B cell (primary cell): ENCODE measurements around the gene DLST. TPM values are rescaled to one million over a fixed set of nuclear protein-coding genes. Genes with fewer than 3 reads are reported as not detected.

ENCODE experiments used
- ATAC-seq: fragments of 200-7000 bp; cut with Tn5 transposase; one replicate; pipeline ENCODE4 v1.10.0; 2021; ENCODE audit warnings: low read depth, mild to moderate bottlenecking, moderate number of reproducible peaks, moderate library complexity
- CTCF ChIA-PET: fragments of 350-600 bp; sonication (Branson Sonifier 250); formaldehyde crosslinking; loops from one replicate; lab custom pipeline; 2021; ENCODE audit warnings: antibody characterized with exemption, inconsistent platforms; lab: Charles Lee
- POLR2A ChIA-PET: fragments of 350-600 bp; sonication (Branson Sonifier 250); formaldehyde crosslinking; loops from one replicate; lab custom pipeline; 2021; ENCODE audit warnings: antibody characterized with exemption; lab: Charles Lee
- DNase-seq: peaks from one replicate; pipeline ENCODE4 v3.0.0; 2013
- H2AFZ ChIP-seq: 2 replicates; pipeline ENCODE4 v1.6.1; 2012; ENCODE audit warnings: mild to moderate bottlenecking, low read depth, low read length; ENCODE audit not compliant: insufficient read depth, poor library complexity, severe bottlenecking
- H3K27ac ChIP-seq, 2 donors: 1 replicate in 1 of 2; 2 replicates in 1 of 2; pipeline ENCODE4 v1.5.1; 2012 to 2013; ENCODE audit warnings: low read length in 2 of 2, mild to moderate bottlenecking in 2 of 2, moderate library complexity in 1 of 2
- H3K27me3 ChIP-seq, 4 experiments: fragments of 200-600 bp in 1 of 4; sonication (generic) in 1 of 4; replicated peaks in 1 of 4; 1 replicate in 2 of 4; 2 replicates in 2 of 4; pipeline versions ENCODE4 v1.6.1 to v1.7.0; 2013 to 2016; ENCODE audit warnings: low read length in 3 of 4, mild to moderate bottlenecking in 2 of 4, mixed read lengths in 1 of 4, moderate library complexity in 1 of 4; ENCODE audit not compliant: insufficient read depth in 4 of 4, control insufficient read depth in 3 of 4; ENCODE audit errors: control extremely low read depth in 1 of 4
- H3K36me3 ChIP-seq, 2 experiments: replicated peaks in 1 of 2; 1 replicate in 1 of 2; 2 replicates in 1 of 2; pipeline versions ENCODE4 v1.6.1 to v1.7.1; 2013; ENCODE audit warnings: low read length in 1 of 2; ENCODE audit not compliant: insufficient read depth in 2 of 2, control insufficient read depth in 1 of 2; ENCODE audit errors: control extremely low read depth in 1 of 2, extremely low read depth in 1 of 2
- H3K4me1 ChIP-seq, 2 donors: fragments of 200-600 bp in 1 of 2; sonication (generic) in 1 of 2; 1 replicate in 1 of 2; 2 replicates in 1 of 2; pipeline versions ENCODE4 v1.5.1 to v1.6.1; 2013 to 2017; ENCODE audit warnings: low read length in 2 of 2; ENCODE audit not compliant: control insufficient read depth in 2 of 2, insufficient read depth in 2 of 2
- H3K4me2 ChIP-seq: replicated peaks from 2 replicates; pipeline ENCODE3; 2012; ENCODE audit warnings: mild to moderate bottlenecking, low read depth, low read length; ENCODE audit not compliant: poor library complexity, severe bottlenecking
- H3K4me3 ChIP-seq, 5 experiments: fragments of 200-600 bp in 1 of 5; sonication (generic) in 1 of 5; 1 replicate in 3 of 5; 2 replicates in 2 of 5; pipeline versions ENCODE4 v1.5.1 to v1.7.0; 2011 to 2016; ENCODE audit warnings: low read length in 4 of 5, mild to moderate bottlenecking in 4 of 5, low read depth in 2 of 5, control low read depth in 1 of 5, moderate library complexity in 1 of 5; ENCODE audit not compliant: insufficient read depth in 1 of 5; ENCODE audit errors: control extremely low read depth in 1 of 5, extremely low read depth in 1 of 5
- H3K79me2 ChIP-seq: fragments of 200-600 bp; sonication (generic); one replicate; pipeline ENCODE4 v1.6.0; 2016; ENCODE audit warnings: low read length; ENCODE audit not compliant: control insufficient read depth, insufficient read depth
- H3K9ac ChIP-seq: fragments of 200-600 bp; sonication (generic); 2 replicates; pipeline ENCODE4 v1.6.1; 2017; ENCODE audit warnings: mild to moderate bottlenecking, low read length, moderate library complexity
- H3K9me3 ChIP-seq, 3 donors: one replicate each; pipeline versions ENCODE4 v1.6.1 to v1.7.1; 2013; ENCODE audit warnings: low read length in 2 of 3; ENCODE audit not compliant: control insufficient read depth in 2 of 3, insufficient read depth in 1 of 3; ENCODE audit errors: control extremely low read depth in 1 of 3
- H4K20me1 ChIP-seq: 2 replicates; pipeline ENCODE4 v1.6.0; 2012; ENCODE audit warnings: mild to moderate bottlenecking, low read length; ENCODE audit not compliant: insufficient read depth, control insufficient read depth, poor library complexity, severe bottlenecking
- H3K27ac Mint-ChIP-seq: one replicate; pipeline ENCODE4 v1.8.0; 2021; ENCODE audit warnings: mixed read lengths
- H3K27me3 Mint-ChIP-seq: one replicate; pipeline ENCODE4 v1.8.0; 2021; ENCODE audit warnings: mixed read lengths
- H3K4me1 Mint-ChIP-seq: one replicate; pipeline ENCODE4 v1.8.0; 2021; ENCODE audit warnings: mixed read lengths
- H3K4me3 Mint-ChIP-seq: one replicate; pipeline ENCODE4 v1.8.0; 2021; ENCODE audit warnings: mixed read lengths
- H3K9me3 Mint-ChIP-seq: one replicate; pipeline ENCODE4 v1.8.0; 2022; ENCODE audit warnings: mixed read lengths; ENCODE audit not compliant: insufficient read depth
- CTCF ChIP-seq: fragments of 200-600 bp; IDR thresholded peaks from one replicate; pipeline ENCODE4 v1.8.0; 2022; ENCODE audit warnings: antibody characterized with exemption, mild to moderate bottlenecking
- EZH2 ChIP-seq: IDR thresholded peaks from 2 replicates; pipeline ENCODE4 v1.6.1; 2012; ENCODE audit warnings: borderline replicate concordance, low read depth, mild to moderate bottlenecking, moderate library complexity, low read length; ENCODE audit not compliant: insufficient read depth, poor library complexity, severe bottlenecking
- WGBS: methylation state at CpG from one replicate; pipeline ENCODE4 v1.1.5; 2013; ENCODE audit warnings: missing lambda C conversion rate; ENCODE audit not compliant: insufficient coverage; 5-methylcytosine and 5-hydroxymethylcytosine counted together
- intact Hi-C: fragments of 100-400 bp; cut with micrococcal nuclease; formaldehyde crosslinking; loops from one replicate; pipeline ENCODE4 v1.10.0; 2022
- polyA plus RNA-seq: library from polyadenylated mRNA; depleted of rRNA; stranded (reverse); fragments of >200 nt; gene quantifications from 2 replicates; pipeline ENCODE4 v1.2.3, GENCODE V29; 2012
- total RNA-seq, 2 donors: library from RNA; stranded (reverse); fragments of 120-200 nt in 1 of 2; gene quantifications; 1 replicate in 1 of 2; 2 replicates in 1 of 2; pipeline versions ENCODE4 v1.2.3 to v1.2.4, GENCODE V29; 2013 to 2022

The DLST gene
- total and polyA plus RNA-seq, 2 donors (not counting 1 experiment from before 2014, with no cell fraction given) = 73.1 to 89.5 TPM

GRCh38 chr14:74848768-74849167, 32.9 kb upstream of the DLST start:
- Mint-ChIP-seq H3K4me3 (no peak overlapping the region), H3K27ac (no peak overlapping the region), H3K9me3 (no peaks in the 10 kb centered on the region), H3K4me1 (peaks cover 14% of the 10 kb centered on the region), H3K27me3 (no peaks in the 10 kb centered on the region)
- TF ChIP-seq CTCF (no peak), EZH2 (no peak)
- H3K4me1 ChIP-seq = peaks cover 3 to 12% of the 10 kb centered on the region in 2 donors
- DNase-seq (no peak), ATAC-seq (no peak)
- CTCF ChIA-PET = interaction anchor here (0.6 to 41.3 kb wide), 5 partner anchors 13 to 363 kb away, joined by 3 to 926 read pairs (median 4); no protein-coding TSS in a partner anchor
- no peak overlapping the region for H3K4me3 ChIP-seq
- no CpG with 5 or more reads among the region's 2 CpGs for WGBS
- POLR2A ChIA-PET = no interaction called here
- H3K4me2 ChIP-seq = no peak overlapping the region
- H3K9ac ChIP-seq = no peak overlapping the region
- H2AFZ ChIP-seq = no peak overlapping the region
- H3K27ac ChIP-seq = no peak overlapping the region
- H3K36me3 ChIP-seq = no peaks in the 10 kb centered on the region
- H3K79me2 ChIP-seq = no peaks in the 10 kb centered on the region
- intact Hi-C loops = no loop called here
- no peaks in the 10 kb centered on the region for H3K27me3 ChIP-seq
- no peaks in the 10 kb centered on the region for H4K20me1 ChIP-seq
- no peaks in the 10 kb centered on the region for H3K9me3 ChIP-seq

GRCh38 chr14:74852922-74853530, 28.7 kb upstream of the DLST start:
- H3K36me3 ChIP-seq = peaks cover 0 to 3% of the 10 kb centered on the region in 2 experiments
- Mint-ChIP-seq H3K9me3 (no peaks in the 10 kb centered on the region), H3K27ac (peak overlapping the region; percentile 27), H3K4me3 (no peak overlapping the region), H3K4me1 (peaks cover 27% of the 10 kb centered on the region), H3K27me3 (no peaks in the 10 kb centered on the region)
- no peak overlapping the region for H3K27ac ChIP-seq
- CTCF ChIA-PET = interaction anchor here (8.6 to 41.3 kb wide), 3 partner anchors 8 to 48 kb away, joined by 82 to 926 read pairs (median 193); partner anchors contain the start of genes DLST and PROX2
- no peaks in the 10 kb centered on the region for H4K20me1 ChIP-seq
- H3K4me1 ChIP-seq = peaks cover 3 to 26% of the 10 kb centered on the region in 2 donors
- DNase-seq (no peak), ATAC-seq (peak; percentile 41)
- H2AFZ ChIP-seq = no peak overlapping the region
- no peak overlapping the region for H3K4me2 ChIP-seq
- no peaks in the 10 kb centered on the region for H3K9me3 ChIP-seq
- WGBS = 40% methylated on average over 1 of the region's 2 CpGs
- TF ChIP-seq EZH2 (no peak), CTCF (no peak)
- no peak overlapping the region for H3K9ac ChIP-seq
- H3K79me2 ChIP-seq = no peaks in the 10 kb centered on the region
- no peak overlapping the region for H3K4me3 ChIP-seq
- no peaks in the 10 kb centered on the region for H3K27me3 ChIP-seq
- intact Hi-C loops = no loop called here
- POLR2A ChIA-PET = no interaction called here
